NCI-H187 treated with DMSO at 0.1 percent for 48 hours (cell line): ENCODE results near the gene PRDM7.
"Not testable (repeated sequence)": the region's sequence is repeated elsewhere in the genome, so short reads cannot be mapped to it uniquely, and the experiment has no call there.

Experiments used
- DNase-seq: peaks from one replicate; lab custom pipeline; 2025; lab: John Stamatoyannopoulos, UW

PRDM7 gene

GRCh38 chr16:90077240-90077756, at the start of gene PRDM7:
PRDM7 (minus strand) TSS chr16:90077331; CDS start chr16:90075910, 1,421 bp downstream.
- peak; percentile 76 for DNase-seq

- DNase-seq: not testable (repeated sequence)
These were observed 44.7 kb upstream of the PRDM7 start for GRCh38 chr16:90121846-90122245.

- DNase-seq: not testable (repeated sequence)
These were observed 30.5 kb upstream of the PRDM7 start for GRCh38 chr16:90107617-90108016.

- DNase-seq: not testable (repeated sequence)
These were observed 29.9 kb upstream of the PRDM7 start for GRCh38 chr16:90107060-90107459.

- DNase-seq: not testable (repeated sequence)
These were observed 29.1 kb upstream of the PRDM7 start for GRCh38 chr16:90106271-90106670.

- DNase-seq: not testable (repeated sequence)
These were observed 27.6 kb upstream of the PRDM7 start for GRCh38 chr16:90104725-90105124.

GRCh38 chr16:90102086-90102884, 25.2 kb upstream of the PRDM7 start:
- DNase-seq: not testable (repeated sequence)

- DNase-seq: not testable (repeated sequence)
These were observed 24.2 kb upstream of the PRDM7 start for GRCh38 chr16:90101332-90101731.

GRCh38 chr16:90100790-90101189, 23.7 kb upstream of the PRDM7 start:
- DNase-seq: not testable (repeated sequence)

GRCh38 chr16:90100229-90100628, 23.1 kb upstream of the PRDM7 start:
- DNase-seq: not testable (repeated sequence)

GRCh38 chr16:90098936-90099335, 21.8 kb upstream of the PRDM7 start:
- not testable (repeated sequence) for DNase-seq

- not testable (repeated sequence) for DNase-seq
These were observed 20.0 kb upstream of the PRDM7 start for GRCh38 chr16:90097010-90097684.

GRCh38 chr16:90094791-90095190, 17.7 kb upstream of the PRDM7 start:
- not testable (repeated sequence) for DNase-seq

GRCh38 chr16:90094296-90094695, 17.2 kb upstream of the PRDM7 start:
- not testable (repeated sequence) for DNase-seq

GRCh38 chr16:90093799-90094198, 16.7 kb upstream of the PRDM7 start:
- not testable (repeated sequence) for DNase-seq

- DNase-seq: not testable (repeated sequence)
These were observed 15.7 kb upstream of the PRDM7 start for GRCh38 chr16:90092781-90093180.

GRCh38 chr16:90084215-90084950, 7.3 kb upstream of the PRDM7 start:
- no peak for DNase-seq

GRCh38 chr16:90083139-90083538, 6.0 kb upstream of the PRDM7 start:
- DNase-seq: no peak

- no peak for DNase-seq
These were observed 4.5 kb upstream of the PRDM7 start for GRCh38 chr16:90081606-90081970.

GRCh38 chr16:90078579-90078895, 1.4 kb upstream of the PRDM7 start:
- DNase-seq: no peak

- no peak for DNase-seq
These were observed 837 bp upstream of the PRDM7 start for GRCh38 chr16:90077757-90078578.
